Frontal cortex (tissue), 4 donors: Measurements from ENCODE around the gene PRIM1. TPM values are rescaled to one million over a fixed set of nuclear protein-coding genes. Genes with fewer than 3 reads are reported as not detected.
"Not testable (repeated sequence)": the region's sequence is repeated elsewhere in the genome, so short reads cannot be mapped to it uniquely, and the experiment has no call there.

Experiments
- DNase-seq, 2 donors: peaks; one replicate each; pipeline ENCODE4 v3.0.0; 2012; ENCODE audit warnings: low spot score in 2 of 2
- FAIRE-seq: peaks from 2 replicates; lab custom pipeline; 2012; peaks lifted over from hg19 to GRCh38; lab: Jason Lieb, UNC
- total RNA-seq: library from RNA; depleted of rRNA; stranded (reverse); fragments of >200 nt; gene quantifications from one replicate; pipeline ENCODE4 v1.2.3, GENCODE V29; 2014
- donor health status: control.
- donor health status: control.
- donor health status: control.

PRIM1 gene
- total RNA-seq, 1 donor from 2014 or later = 31.0 TPM

GRCh38 chr12:56721216-56721615 is 30.9 kb downstream of the PRIM1 start:
- FAIRE-seq = no peak
- DNase-seq = no peak

- FAIRE-seq (no peak), DNase-seq (no peak)
Observed at GRCh38 chr12:56720731-56721151, 31.4 kb downstream of the PRIM1 start.

GRCh38 chr12:56719056-56719455 is 33.1 kb downstream of the PRIM1 start:
- DNase-seq (no peak), FAIRE-seq (no peak)

- DNase-seq = no peak
- FAIRE-seq = no peak
Observed at GRCh38 chr12:56718636-56719035, 33.5 kb downstream of the PRIM1 start.

- no peak for FAIRE-seq
- DNase-seq = no peak
Observed at GRCh38 chr12:56718149-56718548, 34.0 kb downstream of the PRIM1 start.

- DNase-seq = no peak
- FAIRE-seq = no peak
Observed at GRCh38 chr12:56716933-56717880, 34.9 kb downstream of the PRIM1 start.

- FAIRE-seq (no peak), DNase-seq (no peak)
Observed at GRCh38 chr12:56716458-56716857, 35.7 kb downstream of the PRIM1 start.

- FAIRE-seq = no peak
- DNase-seq = no peak
Observed at GRCh38 chr12:56715798-56716197, 36.3 kb downstream of the PRIM1 start.

- FAIRE-seq = no peak
- no peak for DNase-seq
Observed at GRCh38 chr12:56714431-56714929, 37.6 kb downstream of the PRIM1 start.

- no peak for FAIRE-seq
- no peak for DNase-seq
Observed at GRCh38 chr12:56713345-56713744, 38.8 kb downstream of the PRIM1 start.

- DNase-seq (no peak), FAIRE-seq (no peak)
Observed at GRCh38 chr12:56709759-56710376, 42.3 kb downstream of the PRIM1 start.

- not testable (repeated sequence) for DNase-seq, FAIRE-seq
Observed at GRCh38 chr12:56704522-56704921, 47.6 kb downstream of the PRIM1 start.

- DNase-seq (no peak), FAIRE-seq (no peak)
Observed at GRCh38 chr12:56699020-56699661, 53.0 kb downstream of the PRIM1 start.

- FAIRE-seq = no peak
- DNase-seq = no peak
Observed at GRCh38 chr12:56695327-56696101, 56.6 kb downstream of the PRIM1 start.

GRCh38 chr12:56694161-56694560 is 58.0 kb downstream of the PRIM1 start:
- FAIRE-seq (no peak), DNase-seq (no peak)

GRCh38 chr12:56688846-56689109 is 63.3 kb downstream of the PRIM1 start:
- FAIRE-seq = no peak
- DNase-seq = peak in 1 of 2 donors; percentile 31

- FAIRE-seq = no peak
- DNase-seq = peak; percentile 85 to 95
Observed at GRCh38 chr12:56688129-56688845, 63.8 kb downstream of the PRIM1 start, which contains the start of gene PTGES3. TSS of gene PTGES3 (minus strand) at chr12:56688284. CDS start at chr12:56687999, 285 bp downstream.

GRCh38 chr12:56687223-56688128 is 64.6 kb downstream of the PRIM1 start:
- no peak for FAIRE-seq
- DNase-seq = peak in 1 of 2 donors; percentile 19
